ENCODE results near the gene SLC2A11. TPM values are rescaled to one million over a fixed set of nuclear protein-coding genes. Genes with fewer than 3 reads are reported as not detected.

SLC2A11 gene
- polyA plus RNA-seq, 1 donor from 2014 or later: 45.7 TPM

GRCh38 chr22:23888615-23889401 lies 31.1 kb downstream of the SLC2A11 start:
- Histone ChIP-seq H4K20me1 (ENCODE audit: insufficient read depth) (no peaks in the 10 kb centered on the region), H3K9me2 (ENCODE audit: insufficient read depth, low read length) (no peaks in the 10 kb centered on the region), H3K27ac (ENCODE audit: low read length) (no peak overlapping the region), H3K4me2 (ENCODE audit: low read length) (no peak overlapping the region), H3F3A (ENCODE audit: insufficient read depth, low read length, poor library complexity, severe bottlenecking) (no peaks in the 10 kb centered on the region), H3K27me3 (ENCODE audit: insufficient read depth, low read depth, low read length) (no peaks in the 10 kb centered on the region), H3K79me2 (replicated peaks; ENCODE audit: insufficient read depth, low read length) (no peaks in the 10 kb centered on the region), H3K9me3 (ENCODE audit: low read length) (no peaks in the 10 kb centered on the region), H3K4me3 (ENCODE audit: low read length) (no peak overlapping the region), H3K36me3 (ENCODE audit: insufficient read depth, low read length) (no peaks in the 10 kb centered on the region), H2AFZ (ENCODE audit: low read depth, low read length) (no peak overlapping the region), H3K9ac (ENCODE audit: low read length) (no peak overlapping the region)
- TF ChIP-seq MXI1 (conservative IDR thresholded peaks at IDR 0.05; ENCODE audit: poor library complexity, severe bottlenecking) (no peak), CTCF (IDR thresholded peaks at IDR 0.05; ENCODE audit: poor library complexity, severe bottlenecking) (no peak), SMC3 (conservative IDR thresholded peaks at IDR 0.05; ENCODE audit: poor library complexity) (no peak), RAD21 (conservative IDR thresholded peaks at IDR 0.05) (no peak), REST (IDR thresholded peaks at IDR 0.05; ENCODE audit: borderline replicate concordance) (no peak), EZH2 (IDR thresholded peaks at IDR 0.05; ENCODE audit: borderline replicate concordance, insufficient read depth, low read length, poor library complexity, severe bottlenecking) (no peak), TAF1 (IDR thresholded peaks at IDR 0.05; ENCODE audit: low read depth) (no peak), EP300 (conservative IDR thresholded peaks at IDR 0.05; ENCODE audit: poor library complexity, severe bottlenecking) (no peak), POLR2AphosphoS5 (IDR thresholded peaks at IDR 0.05) (no peak)

GRCh38 chr22:23889620-23890019 lies 31.9 kb downstream of the SLC2A11 start:
- Histone ChIP-seq H3K4me2 (ENCODE audit: low read length) (no peak overlapping the region), H3K4me3 (ENCODE audit: low read length) (no peak overlapping the region), H4K20me1 (ENCODE audit: insufficient read depth) (no peaks in the 10 kb centered on the region), H3F3A (ENCODE audit: insufficient read depth, low read length, poor library complexity, severe bottlenecking) (no peaks in the 10 kb centered on the region), H3K9ac (ENCODE audit: low read length) (no peak overlapping the region), H3K79me2 (replicated peaks; ENCODE audit: insufficient read depth, low read length) (no peaks in the 10 kb centered on the region), H3K9me3 (ENCODE audit: low read length) (no peaks in the 10 kb centered on the region), H3K9me2 (ENCODE audit: insufficient read depth, low read length) (no peaks in the 10 kb centered on the region), H3K27me3 (ENCODE audit: insufficient read depth, low read depth, low read length) (no peaks in the 10 kb centered on the region), H3K36me3 (ENCODE audit: insufficient read depth, low read length) (no peaks in the 10 kb centered on the region), H3K27ac (ENCODE audit: low read length) (no peak overlapping the region), H2AFZ (ENCODE audit: low read depth, low read length) (no peak overlapping the region)
- TF ChIP-seq RAD21 (conservative IDR thresholded peaks at IDR 0.05) (no peak), TAF1 (IDR thresholded peaks at IDR 0.05; ENCODE audit: low read depth) (no peak), SMC3 (conservative IDR thresholded peaks at IDR 0.05; ENCODE audit: poor library complexity) (no peak), MXI1 (conservative IDR thresholded peaks at IDR 0.05; ENCODE audit: poor library complexity, severe bottlenecking) (no peak), EZH2 (IDR thresholded peaks at IDR 0.05; ENCODE audit: borderline replicate concordance, insufficient read depth, low read length, poor library complexity, severe bottlenecking) (no peak), EP300 (conservative IDR thresholded peaks at IDR 0.05; ENCODE audit: poor library complexity, severe bottlenecking) (no peak), POLR2AphosphoS5 (IDR thresholded peaks at IDR 0.05) (no peak), CTCF (IDR thresholded peaks at IDR 0.05; ENCODE audit: poor library complexity, severe bottlenecking) (no peak), REST (IDR thresholded peaks at IDR 0.05; ENCODE audit: borderline replicate concordance) (no peak)
